ENCODE measurements around the gene LRP1.

LRP1 gene

DNA sequence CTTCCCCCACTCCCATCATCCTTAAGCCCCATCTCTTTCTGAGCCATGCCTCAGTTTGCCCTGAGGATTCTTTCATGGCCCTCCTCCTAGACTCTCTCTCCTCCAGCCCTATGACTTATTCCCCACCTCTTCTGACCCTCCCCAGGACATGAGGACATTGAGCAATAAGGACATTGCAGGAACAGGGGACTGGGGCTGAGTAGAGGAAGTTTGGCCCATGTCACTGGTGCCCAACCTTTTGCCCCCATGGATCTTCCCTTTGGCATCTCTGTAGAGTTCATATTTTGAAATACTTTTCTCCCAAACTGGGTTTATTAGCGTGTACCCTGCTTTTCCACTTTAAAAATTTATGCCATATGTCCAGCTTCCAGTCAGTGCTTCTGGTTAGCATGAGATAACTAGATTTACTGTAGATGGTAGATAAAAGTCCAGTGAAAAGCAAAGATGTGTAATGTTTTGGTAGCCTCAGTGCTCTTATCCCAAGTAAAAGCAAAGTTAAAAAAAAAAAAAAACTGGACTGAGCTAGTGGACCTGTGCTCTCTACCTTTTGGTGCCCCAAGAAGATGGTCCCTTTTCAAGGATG is 25.2 kb downstream of the LRP1 start:
- DNase-seq (ENCODE audit: insufficient read length) (no peak), FAIRE-seq (no peak)

DNA sequence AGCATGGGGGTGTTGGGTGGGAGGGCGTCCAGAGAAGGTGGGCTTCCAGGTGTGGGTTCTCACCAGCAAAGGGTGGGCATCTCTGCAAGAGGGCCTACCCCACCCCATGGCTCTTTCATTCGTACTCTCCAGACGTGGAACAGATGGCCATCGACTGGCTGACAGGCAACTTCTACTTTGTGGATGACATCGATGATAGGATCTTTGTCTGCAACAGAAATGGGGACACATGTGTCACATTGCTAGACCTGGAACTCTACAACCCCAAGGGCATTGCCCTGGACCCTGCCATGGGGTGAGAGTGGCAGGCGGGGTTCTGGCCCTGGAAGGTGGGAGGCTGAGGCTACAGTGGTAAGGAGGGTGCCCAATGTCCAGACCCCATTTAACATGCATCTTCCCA is 25.8 kb downstream of the LRP1 start:
- DNase-seq (ENCODE audit: insufficient read length) (no peak), FAIRE-seq (no peak)
- TF ChIP-seq POLR2AphosphoS5 (IDR thresholded peaks at IDR 0.05; ENCODE audit: low read depth, low read length): no peak
- no peak for TF ChIP-seq POLR2A (IDR thresholded peaks at IDR 0.05; ENCODE audit: low read depth, low read length)

More for the DNA sequence above, 25.2 kb downstream of the LRP1 start:
- no peak for TF ChIP-seq TAF1 (IDR thresholded peaks at IDR 0.05; ENCODE audit: borderline replicate concordance, low read depth, low read length)
- no peak for TF ChIP-seq POLR2A (IDR thresholded peaks at IDR 0.05; ENCODE audit: low read depth, low read length)
- TF ChIP-seq POLR2AphosphoS5 (IDR thresholded peaks at IDR 0.05; ENCODE audit: low read depth, low read length): no peak

DNA sequence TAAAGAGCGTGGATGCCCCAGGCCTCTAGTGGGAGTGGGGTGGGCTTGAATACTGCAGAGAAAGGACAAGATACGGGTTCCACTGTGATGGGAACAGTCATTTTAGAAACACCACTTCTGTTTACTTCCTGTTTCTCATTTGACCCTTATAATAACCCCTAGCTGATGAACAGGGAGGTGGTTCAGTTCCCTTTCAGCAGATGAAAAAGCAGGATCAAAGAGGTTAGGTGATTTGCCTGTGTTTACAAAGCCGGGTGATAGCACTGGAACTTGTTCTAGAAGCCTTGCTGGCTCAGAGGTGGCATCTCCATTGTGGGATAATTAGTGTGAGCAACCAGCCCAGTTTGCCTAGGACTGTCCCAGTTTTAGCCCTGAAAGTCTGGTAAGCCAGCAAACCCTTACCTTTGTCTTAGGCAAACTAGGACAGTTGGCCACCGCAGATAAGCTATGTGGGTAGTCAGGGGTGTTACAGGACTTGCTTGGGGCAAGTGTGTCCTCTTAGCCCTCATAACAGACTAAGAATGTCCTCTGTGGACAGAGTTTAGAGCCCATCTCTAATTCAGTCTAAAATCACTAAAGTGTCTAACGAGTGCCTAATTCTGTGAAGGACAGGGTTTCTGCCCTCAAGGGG is 26.6 kb downstream of the LRP1 start:
- TF ChIP-seq POLR2A (IDR thresholded peaks at IDR 0.05; ENCODE audit: low read depth, low read length): no peak
- no peak for TF ChIP-seq TAF1 (IDR thresholded peaks at IDR 0.05; ENCODE audit: borderline replicate concordance, low read depth, low read length)
- no peak for TF ChIP-seq POLR2AphosphoS5 (IDR thresholded peaks at IDR 0.05; ENCODE audit: low read depth, low read length)
- DNase-seq (ENCODE audit: insufficient read length) (no peak), FAIRE-seq (peak; percentile 86)

DNA sequence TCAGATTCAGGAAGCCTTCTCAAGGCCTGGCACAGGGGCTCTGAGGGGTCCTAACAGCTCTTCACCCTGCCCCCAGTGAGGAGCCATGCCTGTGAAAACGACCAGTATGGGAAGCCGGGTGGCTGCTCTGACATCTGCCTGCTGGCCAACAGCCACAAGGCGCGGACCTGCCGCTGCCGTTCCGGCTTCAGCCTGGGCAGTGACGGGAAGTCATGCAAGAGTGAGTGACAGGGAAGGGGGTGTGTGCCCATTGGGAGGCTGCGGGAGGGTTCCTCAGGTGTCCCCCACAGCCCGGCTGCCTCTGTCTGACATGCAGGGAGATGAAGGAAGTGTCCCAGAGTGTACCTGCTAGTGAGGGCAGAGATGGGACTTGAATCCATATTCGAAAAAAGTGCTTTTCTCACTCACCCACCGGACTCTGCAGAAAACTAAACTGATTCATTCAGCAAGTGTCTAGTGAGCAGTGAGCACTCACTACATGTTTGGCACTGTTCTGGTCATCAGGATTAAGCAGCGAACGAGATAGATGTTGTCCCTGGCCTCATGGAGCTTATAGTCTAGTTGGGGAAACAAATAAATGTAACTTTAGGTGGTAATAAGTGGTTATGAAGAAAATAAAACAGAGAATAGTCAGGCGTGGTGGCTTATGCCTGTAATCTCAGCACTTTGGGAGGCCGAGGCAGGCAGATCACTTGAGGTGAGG is 28.6 kb downstream of the LRP1 start:
- FAIRE-seq (no peak), DNase-seq (ENCODE audit: insufficient read length) (no peak)
- TF ChIP-seq POLR2AphosphoS5 (IDR thresholded peaks at IDR 0.05; ENCODE audit: low read depth, low read length) (no peak), TAF1 (IDR thresholded peaks at IDR 0.05; ENCODE audit: borderline replicate concordance, low read depth, low read length) (no peak), POLR2A (IDR thresholded peaks at IDR 0.05; ENCODE audit: low read depth, low read length) (no peak)

DNA sequence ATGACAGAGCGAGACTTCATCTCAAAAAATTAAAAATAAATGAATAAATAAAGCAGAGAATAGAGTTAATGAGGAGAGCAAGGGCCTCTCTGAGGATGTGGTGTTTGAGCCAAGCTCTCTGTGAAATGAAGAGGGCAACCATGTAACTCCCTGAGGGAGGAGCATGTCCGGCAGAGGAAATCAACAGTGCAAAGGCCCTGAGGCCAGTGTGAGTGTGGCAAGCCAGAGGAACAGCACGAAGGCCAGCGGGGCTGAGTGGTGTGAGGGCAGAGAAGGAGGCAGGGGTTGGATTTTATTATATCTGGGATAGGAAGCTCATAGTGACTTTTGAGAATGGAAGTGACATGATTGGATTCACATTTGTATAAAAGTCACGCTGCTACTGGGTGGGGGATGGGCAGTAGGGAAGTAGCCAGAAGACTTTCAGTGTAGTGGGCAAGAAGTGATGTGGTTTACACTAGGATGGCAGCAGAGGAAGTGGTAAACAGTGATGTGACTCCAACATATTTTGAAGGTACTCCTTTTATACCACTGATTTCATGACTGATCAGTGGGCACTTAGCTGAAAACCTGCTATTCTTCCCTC is 29.4 kb downstream of the LRP1 start:
- FAIRE-seq (no peak), DNase-seq (ENCODE audit: insufficient read length) (no peak)

DNA sequence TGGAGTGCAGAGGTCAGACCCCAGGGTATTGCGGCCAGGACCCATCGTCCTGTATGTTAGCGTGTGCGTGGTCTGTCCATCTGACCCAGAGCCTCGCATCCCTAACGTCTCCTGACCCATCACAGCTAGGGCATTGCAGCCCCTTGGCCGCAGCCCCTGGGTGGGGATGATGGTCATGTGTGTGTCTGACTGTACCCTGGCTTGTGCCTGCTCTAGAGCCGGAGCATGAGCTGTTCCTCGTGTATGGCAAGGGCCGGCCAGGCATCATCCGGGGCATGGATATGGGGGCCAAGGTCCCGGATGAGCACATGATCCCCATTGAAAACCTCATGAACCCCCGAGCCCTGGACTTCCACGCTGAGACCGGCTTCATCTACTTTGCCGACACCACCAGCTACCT is 29.9 kb downstream of the LRP1 start:
- FAIRE-seq: no peak
- DNase-seq (ENCODE audit: insufficient read length): no peak
- TF ChIP-seq POLR2AphosphoS5 (IDR thresholded peaks at IDR 0.05; ENCODE audit: low read depth, low read length): no peak
- no peak for TF ChIP-seq TAF1 (IDR thresholded peaks at IDR 0.05; ENCODE audit: borderline replicate concordance, low read depth, low read length)
- no peak for TF ChIP-seq POLR2A (IDR thresholded peaks at IDR 0.05; ENCODE audit: low read depth, low read length)

More for the DNA sequence above, 29.4 kb downstream of the LRP1 start:
- TF ChIP-seq POLR2A (IDR thresholded peaks at IDR 0.05; ENCODE audit: low read depth, low read length) (no peak), TAF1 (IDR thresholded peaks at IDR 0.05; ENCODE audit: borderline replicate concordance, low read depth, low read length) (no peak), POLR2AphosphoS5 (IDR thresholded peaks at IDR 0.05; ENCODE audit: low read depth, low read length) (no peak)

DNA sequence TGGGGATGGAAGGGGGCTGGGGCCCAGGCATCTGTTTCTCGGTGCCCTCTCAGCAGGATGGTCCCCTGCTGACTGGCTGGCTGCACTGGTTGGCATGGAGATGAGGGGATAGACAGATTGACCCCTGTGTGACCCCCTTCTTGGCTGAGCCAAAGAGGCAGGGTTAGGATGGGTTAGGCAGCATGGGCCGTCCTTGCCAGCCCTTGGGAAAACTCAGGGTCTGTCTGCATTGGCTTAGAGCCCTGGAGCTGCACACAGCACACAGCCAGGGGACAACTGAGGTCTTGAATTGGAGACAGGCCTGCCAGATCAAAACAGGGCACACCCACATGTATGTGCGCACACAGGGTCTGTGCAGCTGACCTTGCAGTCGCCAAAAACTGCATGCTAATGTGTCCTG is 30.4 kb downstream of the LRP1 start:
- DNase-seq (ENCODE audit: insufficient read length) (no peak), FAIRE-seq (no peak)
- TF ChIP-seq POLR2AphosphoS5 (IDR thresholded peaks at IDR 0.05; ENCODE audit: low read depth, low read length) (no peak), TAF1 (IDR thresholded peaks at IDR 0.05; ENCODE audit: borderline replicate concordance, low read depth, low read length) (no peak), POLR2A (IDR thresholded peaks at IDR 0.05; ENCODE audit: low read depth, low read length) (no peak)

DNA sequence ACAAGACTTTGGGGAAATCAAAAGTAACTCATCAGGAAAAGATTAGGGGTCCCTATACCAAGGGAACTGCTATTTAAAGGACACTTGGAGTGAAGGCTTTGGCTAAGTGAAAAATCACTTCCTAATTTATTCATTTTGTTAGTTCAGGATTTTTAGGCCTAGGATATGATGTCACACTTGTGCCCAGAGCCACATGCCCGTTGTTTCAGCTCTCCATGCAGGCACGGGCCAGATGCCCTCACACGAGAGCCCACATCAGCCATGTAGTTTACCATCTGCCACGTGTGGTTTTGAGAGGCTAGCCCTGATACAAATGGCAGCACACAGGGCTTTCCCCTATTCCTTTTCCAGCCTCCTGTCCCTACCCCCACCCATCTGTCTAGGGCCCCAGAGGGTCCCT is 31.0 kb downstream of the LRP1 start:
- DNase-seq (ENCODE audit: insufficient read length) (no peak), FAIRE-seq (no peak)
- TF ChIP-seq POLR2A (IDR thresholded peaks at IDR 0.05; ENCODE audit: low read depth, low read length): no peak
- no peak for TF ChIP-seq TAF1 (IDR thresholded peaks at IDR 0.05; ENCODE audit: borderline replicate concordance, low read depth, low read length)
- no peak for TF ChIP-seq POLR2AphosphoS5 (IDR thresholded peaks at IDR 0.05; ENCODE audit: low read depth, low read length)

DNA sequence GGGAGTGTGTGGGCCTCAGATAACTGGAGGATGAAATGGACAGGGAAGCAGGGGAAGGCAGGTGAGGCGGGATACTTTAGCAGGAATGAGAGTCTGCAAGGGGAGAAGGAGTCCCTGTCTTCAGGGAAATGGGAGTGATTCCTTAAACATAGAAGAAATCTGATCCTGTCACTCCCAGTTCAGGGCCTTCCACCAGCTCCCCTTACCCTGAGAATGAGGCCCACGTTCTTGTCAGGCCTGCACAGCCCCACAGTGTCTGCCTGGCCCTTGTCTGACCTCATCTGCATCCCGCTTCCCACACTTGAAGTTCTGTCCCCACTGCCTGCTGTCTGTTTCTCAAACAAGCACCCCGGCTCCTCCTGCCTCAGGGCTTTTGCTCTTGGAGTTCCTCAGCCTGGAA is 31.8 kb downstream of the LRP1 start:
- FAIRE-seq (no peak), DNase-seq (ENCODE audit: insufficient read length) (no peak)
- no peak for TF ChIP-seq POLR2A (IDR thresholded peaks at IDR 0.05; ENCODE audit: low read depth, low read length)
- TF ChIP-seq TAF1 (IDR thresholded peaks at IDR 0.05; ENCODE audit: borderline replicate concordance, low read depth, low read length): no peak
- no peak for TF ChIP-seq POLR2AphosphoS5 (IDR thresholded peaks at IDR 0.05; ENCODE audit: low read depth, low read length)

DNA sequence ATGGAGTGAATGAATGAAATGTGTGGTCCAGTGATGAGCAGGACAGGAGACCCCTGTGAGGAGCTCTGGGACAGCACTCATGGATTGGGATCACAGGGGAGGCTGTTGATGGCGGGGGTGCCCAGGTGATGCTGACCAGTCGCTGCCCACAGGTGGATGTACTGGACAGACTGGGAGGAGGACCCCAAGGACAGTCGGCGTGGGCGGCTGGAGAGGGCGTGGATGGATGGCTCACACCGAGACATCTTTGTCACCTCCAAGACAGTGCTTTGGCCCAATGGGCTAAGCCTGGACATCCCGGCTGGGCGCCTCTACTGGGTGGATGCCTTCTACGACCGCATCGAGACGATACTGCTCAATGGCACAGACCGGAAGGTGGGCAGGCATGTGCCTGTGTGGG is 32.5 kb downstream of the LRP1 start:
- no peak for FAIRE-seq
- no peak for DNase-seq (ENCODE audit: insufficient read length)
- TF ChIP-seq POLR2AphosphoS5 (IDR thresholded peaks at IDR 0.05; ENCODE audit: low read depth, low read length): no peak

DNA sequence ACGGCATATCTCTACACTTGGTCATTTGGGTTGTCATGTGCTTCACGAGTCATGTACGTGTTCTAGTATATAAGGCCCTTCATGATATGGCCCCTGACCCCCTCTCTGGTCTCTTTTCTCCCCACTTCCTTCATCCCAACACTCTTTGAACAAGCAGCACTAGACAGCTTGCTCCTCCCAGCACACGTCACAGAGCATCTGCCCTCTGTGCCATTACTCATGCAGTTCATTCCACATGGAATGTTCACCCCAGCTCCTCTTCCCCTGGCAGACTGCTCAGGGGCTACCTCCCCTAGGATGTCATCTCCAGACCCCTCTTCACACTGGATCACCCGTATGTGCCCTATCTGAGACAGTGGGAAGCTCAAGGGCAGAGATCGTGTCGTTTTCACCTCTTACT is 33.2 kb downstream of the LRP1 start:
- DNase-seq (ENCODE audit: insufficient read length) (no peak), FAIRE-seq (no peak)
- no peak for TF ChIP-seq POLR2AphosphoS5 (IDR thresholded peaks at IDR 0.05; ENCODE audit: low read depth, low read length)
- no peak for TF ChIP-seq TAF1 (IDR thresholded peaks at IDR 0.05; ENCODE audit: borderline replicate concordance, low read depth, low read length)
- TF ChIP-seq POLR2A (IDR thresholded peaks at IDR 0.05; ENCODE audit: low read depth, low read length): no peak

Measured in GM12892 (cell line).